CD14-positive monocyte (primary cell): ENCODE results near the gene PHLPP1. TPM values are rescaled to one million over a fixed set of nuclear protein-coding genes. Genes with fewer than 3 reads are reported as not detected.

ENCODE experiments used
- DNase-seq, 3 donors: peaks; one replicate each; pipeline ENCODE4 v3.0.0-alpha.2; 2011 to 2022
- H2AFZ ChIP-seq: 2 replicates; pipeline ENCODE4 v1.6.0; 2012; ENCODE audit warnings: mild to moderate bottlenecking, low read depth, low read length, inconsistent platforms; ENCODE audit not compliant: insufficient read depth, poor library complexity, severe bottlenecking
- H3K27ac ChIP-seq, 2 donors: 1 replicate in 1 of 2; 2 replicates in 1 of 2; pipeline ENCODE4 v1.5.1; 2012 to 2013; ENCODE audit warnings: low read length in 2 of 2, control low read depth in 1 of 2, inconsistent platforms in 1 of 2, low read depth in 1 of 2, mild to moderate bottlenecking in 1 of 2
- H3K27me3 ChIP-seq, 2 donors: one replicate each; pipeline versions ENCODE4 v1.6.0 to v1.6.1; 2011 to 2013; ENCODE audit warnings: low read length in 2 of 2; ENCODE audit not compliant: control insufficient read depth in 2 of 2, insufficient read depth in 2 of 2
- H3K36me3 ChIP-seq, 2 donors: replicated peaks in 1 of 2; 1 replicate in 1 of 2; 2 replicates in 1 of 2; pipeline versions ENCODE4 v1.5.1 to v1.6.1; 2012 to 2013; ENCODE audit warnings: low read length in 2 of 2, control low read depth in 1 of 2, inconsistent platforms in 1 of 2, mild to moderate bottlenecking in 1 of 2; ENCODE audit not compliant: insufficient read depth in 2 of 2, control insufficient read depth in 1 of 2
- H3K4me1 ChIP-seq, 2 donors: 1 replicate in 1 of 2; 2 replicates in 1 of 2; pipeline versions ENCODE4 v1.5.1 to v1.6.1; 2012 to 2013; ENCODE audit warnings: low read length in 2 of 2, control low read depth in 1 of 2, inconsistent platforms in 1 of 2, mild to moderate bottlenecking in 1 of 2, moderate library complexity in 1 of 2; ENCODE audit not compliant: insufficient read depth in 2 of 2, control insufficient read depth in 1 of 2
- H3K4me2 ChIP-seq: replicated peaks from 2 replicates; pipeline ENCODE3; 2012; ENCODE audit warnings: low read length, moderate library complexity, mild to moderate bottlenecking; ENCODE audit not compliant: poor library complexity, severe bottlenecking; ENCODE audit errors: extremely low read depth
- H3K4me3 ChIP-seq, 3 experiments: fragments of 200-600 bp in 1 of 3; sonication (generic) in 1 of 3; replicated peaks in 1 of 3; 1 replicate in 2 of 3; 2 replicates in 1 of 3; pipeline ENCODE4 v1.5.1; 2011 to 2013; ENCODE audit warnings: low read length in 3 of 3, mild to moderate bottlenecking in 3 of 3, control low read depth in 2 of 3, low read depth in 2 of 3, inconsistent platforms in 1 of 3, moderate library complexity in 1 of 3
- H3K79me2 ChIP-seq: 2 replicates; pipeline ENCODE4 v1.6.0; 2012; ENCODE audit warnings: mild to moderate bottlenecking, control low read depth, inconsistent platforms, low read length, moderate library complexity; ENCODE audit not compliant: insufficient read depth
- H3K9ac ChIP-seq: 2 replicates; pipeline ENCODE4 v1.6.0; 2017; ENCODE audit warnings: low read length, mild to moderate bottlenecking; ENCODE audit not compliant: insufficient read depth, poor library complexity, severe bottlenecking
- H3K9me3 ChIP-seq, 2 donors: replicated peaks in 1 of 2; 1 replicate in 1 of 2; 2 replicates in 1 of 2; pipeline versions ENCODE4 v1.5.1 to v1.6.1; 2012 to 2013; ENCODE audit warnings: low read length in 2 of 2, control low read depth in 1 of 2; ENCODE audit not compliant: control insufficient read depth in 1 of 2, insufficient read depth in 1 of 2
- H4K20me1 ChIP-seq: 2 replicates; pipeline ENCODE4 v1.6.0; 2012; ENCODE audit warnings: mild to moderate bottlenecking, low read length, control low read depth, moderate library complexity; ENCODE audit not compliant: insufficient read depth
- H3K27ac Mint-ChIP-seq, 7 donors: one replicate each; pipeline ENCODE4 v1.8.0; 2020; ENCODE audit warnings: mild to moderate bottlenecking in 7 of 7, mixed read lengths in 7 of 7, moderate library complexity in 6 of 7, inconsistent platforms in 2 of 7
- H3K27me3 Mint-ChIP-seq, 3 donors: one replicate each; pipeline ENCODE4 v1.8.0; 2021 to 2022; ENCODE audit warnings: low read depth in 3 of 3, mild to moderate bottlenecking in 3 of 3, mixed read lengths in 3 of 3, moderate library complexity in 3 of 3, inconsistent platforms in 1 of 3
- H3K36me3 Mint-ChIP-seq, 2 donors: one replicate each; pipeline ENCODE4 v1.8.0; 2020; ENCODE audit warnings: mixed read lengths in 2 of 2, inconsistent platforms in 1 of 2, mild to moderate bottlenecking in 1 of 2
- H3K4me1 Mint-ChIP-seq: one replicate; pipeline ENCODE4 v1.8.0; 2020; ENCODE audit warnings: mild to moderate bottlenecking, mixed read lengths
- H3K4me3 Mint-ChIP-seq, 2 donors: one replicate each; pipeline ENCODE4 v1.8.0; 2020; ENCODE audit warnings: mild to moderate bottlenecking in 2 of 2, mixed read lengths in 2 of 2, moderate library complexity in 1 of 2
- H3K9me3 Mint-ChIP-seq, 7 donors: one replicate each; pipeline ENCODE4 v1.8.0; 2020 to 2022; ENCODE audit warnings: mixed read lengths in 7 of 7, mild to moderate bottlenecking in 6 of 7, moderate library complexity in 6 of 7, inconsistent platforms in 2 of 7
- WGBS: methylation state at CpG from one replicate; pipeline ENCODE4 v1.1.5; 2013; ENCODE audit warnings: missing lambda C conversion rate; ENCODE audit not compliant: insufficient coverage; 5-methylcytosine and 5-hydroxymethylcytosine counted together
- intact Hi-C, 2 donors: fragments of 100-400 bp; cut with micrococcal nuclease; formaldehyde crosslinking; loops; one replicate each; pipeline versions ENCODE4 v1.15.0 to v1.15.1; 2023
- polyA plus RNA-seq, 3 donors: library from polyadenylated mRNA; depleted of rRNA in 1 of 3; unstranded in 2 of 3; stranded (reverse) in 1 of 3; fragments of 300-500 nt in 2 of 3; fragments of >200 nt in 1 of 3; fragmentation: Illumina TruSeq in 2 of 3; gene quantifications; 1 replicate in 2 of 3; 2 replicates in 1 of 3; pipeline ENCODE4 v1.2.3, GENCODE V29; 2012 to 2021
- TF ChIP-seq, protein P1 (sequence below): fragments of 200-600 bp; IDR thresholded peaks from one replicate; pipeline ENCODE4 v1.8.0; 2022; ENCODE audit warnings: antibody characterized with exemption, mild to moderate bottlenecking

Gene PHLPP1
- polyA plus RNA-seq, 3 donors = 0.04 to 2.0 (median 0.55) TPM

- peaks cover 0 to 1% (median 0%) of the 10 kb centered on the region in 3 donors for H3K27me3 Mint-ChIP-seq
- peaks cover 0 to 1% (median 0%) of the 10 kb centered on the region in 7 donors for H3K9me3 Mint-ChIP-seq
- Histone ChIP-seq H3K36me3 (no peaks in the 10 kb centered on the region), H3K27ac (no peak overlapping the region), H3K27me3 (no peaks in the 10 kb centered on the region), H3K4me2 (no peak overlapping the region), H4K20me1 (no peaks in the 10 kb centered on the region), H3K4me3 (no peak overlapping the region), H3K4me1 (peaks cover 0 to 4% of the 10 kb centered on the region in 2 donors), H3K9me3 (no peaks in the 10 kb centered on the region), H3K9ac (no peak overlapping the region), H2AFZ (no peak overlapping the region), H3K79me2 (peaks cover 7% of the 10 kb centered on the region)
- TF ChIP-seq, protein P1, sequence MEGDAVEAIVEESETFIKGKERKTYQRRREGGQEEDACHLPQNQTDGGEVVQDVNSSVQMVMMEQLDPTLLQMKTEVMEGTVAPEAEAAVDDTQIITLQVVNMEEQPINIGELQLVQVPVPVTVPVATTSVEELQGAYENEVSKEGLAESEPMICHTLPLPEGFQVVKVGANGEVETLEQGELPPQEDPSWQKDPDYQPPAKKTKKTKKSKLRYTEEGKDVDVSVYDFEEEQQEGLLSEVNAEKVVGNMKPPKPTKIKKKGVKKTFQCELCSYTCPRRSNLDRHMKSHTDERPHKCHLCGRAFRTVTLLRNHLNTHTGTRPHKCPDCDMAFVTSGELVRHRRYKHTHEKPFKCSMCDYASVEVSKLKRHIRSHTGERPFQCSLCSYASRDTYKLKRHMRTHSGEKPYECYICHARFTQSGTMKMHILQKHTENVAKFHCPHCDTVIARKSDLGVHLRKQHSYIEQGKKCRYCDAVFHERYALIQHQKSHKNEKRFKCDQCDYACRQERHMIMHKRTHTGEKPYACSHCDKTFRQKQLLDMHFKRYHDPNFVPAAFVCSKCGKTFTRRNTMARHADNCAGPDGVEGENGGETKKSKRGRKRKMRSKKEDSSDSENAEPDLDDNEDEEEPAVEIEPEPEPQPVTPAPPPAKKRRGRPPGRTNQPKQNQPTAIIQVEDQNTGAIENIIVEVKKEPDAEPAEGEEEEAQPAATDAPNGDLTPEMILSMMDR = no peak
- no peak for DNase-seq
- intact Hi-C loops = no loop called here
- 100% methylated on average over 4 of the region's 6 CpGs for WGBS
- no peak overlapping the region for H3K27ac Mint-ChIP-seq
- no peak overlapping the region for H3K4me3 Mint-ChIP-seq
- H3K4me1 Mint-ChIP-seq = peaks cover 26% of the 10 kb centered on the region
- H3K36me3 Mint-ChIP-seq = no peaks in the 10 kb centered on the region
Observed at GRCh38 chr18:62799977-62800376, 84.6 kb downstream of the PHLPP1 start.

- Histone ChIP-seq H3K9me3 (no peaks in the 10 kb centered on the region), H3K4me2 (no peak overlapping the region), H3K4me3 (no peak overlapping the region), H3K27ac (no peak overlapping the region), H3K9ac (no peak overlapping the region), H3K27me3 (no peaks in the 10 kb centered on the region), H3K79me2 (peaks cover 7% of the 10 kb centered on the region), H4K20me1 (no peaks in the 10 kb centered on the region), H3K36me3 (no peaks in the 10 kb centered on the region), H3K4me1 (peaks cover 3 to 6% of the 10 kb centered on the region in 2 donors), H2AFZ (no peak overlapping the region)
- peaks cover 22% of the 10 kb centered on the region for H3K4me1 Mint-ChIP-seq
- no peaks in the 10 kb centered on the region for H3K36me3 Mint-ChIP-seq
- TF ChIP-seq, protein P1 = no peak
- H3K4me3 Mint-ChIP-seq = no peak overlapping the region
- peak overlapping the region in 1 of 7 donors; percentile 16 for H3K27ac Mint-ChIP-seq
- H3K27me3 Mint-ChIP-seq = no peaks in the 10 kb centered on the region
- peaks cover 0 to 2% (median 0%) of the 10 kb centered on the region in 7 donors for H3K9me3 Mint-ChIP-seq
- intact Hi-C loops = no loop called here
- 31% methylated on average over 3 of the region's 3 CpGs for WGBS
- no peak for DNase-seq
Observed at GRCh38 chr18:62802523-62802922, 87.2 kb downstream of the PHLPP1 start.
